ENCODE measurements around the gene TAF1B. TPM values are rescaled to one million over a fixed set of nuclear protein-coding genes. Genes with fewer than 3 reads are reported as not detected.
A peak's percentile ranks its signal among the peaks of the same experiment; 100 is the strongest.

TAF1B gene
- total RNA-seq, 1 donor from 2014 or later = 19.5 TPM

GRCh38 chr2:9964334-9964980, 121.2 kb downstream of the TAF1B start:
- DNase-seq (ENCODE audit: low read depth, low spot score) = no peak

- DNase-seq (ENCODE audit: low read depth, low spot score) = no peak
Observed at GRCh38 chr2:9965119-9965822, 122.0 kb downstream of the TAF1B start.

GRCh38 chr2:9966491-9967022, 123.3 kb downstream of the TAF1B start:
- no peak for DNase-seq (ENCODE audit: low read depth, low spot score)

GRCh38 chr2:9967053-9967775, 123.9 kb downstream of the TAF1B start:
- no peak for DNase-seq (ENCODE audit: low read depth, low spot score)

GRCh38 chr2:9968553-9969497, 125.6 kb downstream of the TAF1B start:
- no peak for DNase-seq (ENCODE audit: low read depth, low spot score)

- no peak for DNase-seq (ENCODE audit: low read depth, low spot score)
Observed at GRCh38 chr2:9970200-9971044, 127.1 kb downstream of the TAF1B start.

- DNase-seq (ENCODE audit: low read depth, low spot score) = no peak
Observed at GRCh38 chr2:9971105-9971818, 128.0 kb downstream of the TAF1B start.

GRCh38 chr2:9971890-9972289, 128.6 kb downstream of the TAF1B start:
- DNase-seq (ENCODE audit: low read depth, low spot score) = no peak

GRCh38 chr2:9972621-9973479, 129.6 kb downstream of the TAF1B start:
- DNase-seq (ENCODE audit: low read depth, low spot score) = no peak

- no peak for DNase-seq (ENCODE audit: low read depth, low spot score)
Observed at GRCh38 chr2:9973690-9974089, 130.4 kb downstream of the TAF1B start.

GRCh38 chr2:9974343-9974742, 131.1 kb downstream of the TAF1B start:
- DNase-seq (ENCODE audit: low read depth, low spot score) = no peak

GRCh38 chr2:9975328-9975727, 132.1 kb downstream of the TAF1B start:
- DNase-seq (ENCODE audit: low read depth, low spot score) = no peak

- DNase-seq (ENCODE audit: low read depth, low spot score) = peak; percentile 89
Observed at GRCh38 chr2:9975805-9976447, 132.7 kb downstream of the TAF1B start.

- no peak for DNase-seq (ENCODE audit: low read depth, low spot score)
Observed at GRCh38 chr2:9979977-9980376, 136.7 kb downstream of the TAF1B start.

- no peak for DNase-seq (ENCODE audit: low read depth, low spot score)
Observed at GRCh38 chr2:9980520-9980919, 137.2 kb downstream of the TAF1B start.

- no peak for DNase-seq (ENCODE audit: low read depth, low spot score)
Observed at GRCh38 chr2:9981655-9982054, 138.4 kb downstream of the TAF1B start.

GRCh38 chr2:9982248-9982647, 139.0 kb downstream of the TAF1B start:
- no peak for DNase-seq (ENCODE audit: low read depth, low spot score)

GRCh38 chr2:9982891-9983290, 139.6 kb downstream of the TAF1B start:
- DNase-seq (ENCODE audit: low read depth, low spot score) = no peak

Data from pulmonary artery endothelial cell (primary cell).